ENCODE measurements around the gene TSC22D1.
"Not testable (repeated sequence)": the region's sequence is repeated elsewhere in the genome, so short reads cannot be mapped to it uniquely, and the experiment has no call there.

The TSC22D1 gene

GRCh38 chr13:44514278-44514677 is 61.9 kb downstream of the TSC22D1 start:
- no peaks in the 10 kb centered on the region for H3K36me3 ChIP-seq (ENCODE audit: control insufficient read depth, insufficient read depth, low read length)
- no peak overlapping the region for H2BK5ac ChIP-seq (ENCODE audit: low read length)
- no peak overlapping the region for H3K27ac ChIP-seq (ENCODE audit: low read depth, low read length)
- H2BK120ac ChIP-seq (ENCODE audit: low read depth, low read length), result no peak overlapping the region
- H2BK15ac ChIP-seq (replicated peaks; ENCODE audit: low read depth), result no peak overlapping the region
- no peak overlapping the region for H2AK5ac ChIP-seq (ENCODE audit: low read length)
- no peak overlapping the region for H3K4me2 ChIP-seq (ENCODE audit: low read length)
- H3K9ac ChIP-seq (ENCODE audit: low read length), result no peak overlapping the region
- no CpG with 5 or more reads among the region's 6 CpGs for WGBS (ENCODE audit: extremely low coverage, insufficient coverage, low lambda C conversion rate)
- H4K8ac ChIP-seq (ENCODE audit: low read depth, low read length), result no peak overlapping the region
- H3K4me3 ChIP-seq (ENCODE audit: low read length), result no peak overlapping the region
- no peak overlapping the region for H3K56ac ChIP-seq (ENCODE audit: low read length)
- H4K5ac ChIP-seq (ENCODE audit: low read length), result no peak overlapping the region
- no peaks in the 10 kb centered on the region for H3K79me2 ChIP-seq (ENCODE audit: control insufficient read depth, insufficient read depth, low read length)
- H3K23ac ChIP-seq (ENCODE audit: low read length), result no peak overlapping the region
- H3K4ac ChIP-seq (ENCODE audit: low read depth, low read length), result no peak overlapping the region
- no peaks in the 10 kb centered on the region for H3K27me3 ChIP-seq (ENCODE audit: insufficient read depth, low read length, poor library complexity)
- H3K18ac ChIP-seq (ENCODE audit: low read length), result no peak overlapping the region
- H3K4me1 ChIP-seq (ENCODE audit: control insufficient read depth, low read depth, low read length), result no peaks in the 10 kb centered on the region
- no peaks in the 10 kb centered on the region for H3K79me1 ChIP-seq (ENCODE audit: low read length)
- DNase-seq, result no peak

DNA sequence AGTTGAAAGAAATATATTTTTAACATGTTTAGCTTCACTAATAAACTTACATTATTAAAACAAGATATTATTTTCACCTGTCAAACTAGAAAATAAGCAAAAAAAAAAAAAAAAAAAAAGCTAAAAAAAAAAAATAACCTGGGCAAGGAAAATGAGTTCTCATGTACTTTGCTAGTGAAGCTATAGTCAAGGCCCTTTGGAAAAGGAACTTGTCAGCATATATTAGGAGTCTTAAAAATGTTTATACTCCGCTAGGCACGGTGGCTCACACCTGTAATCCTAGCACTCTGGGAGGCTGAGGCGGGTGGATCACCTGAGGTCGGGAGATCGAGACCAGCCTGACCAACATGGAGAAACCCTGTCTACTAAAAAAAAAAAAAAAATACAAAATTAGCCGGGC is 66.3 kb downstream of the TSC22D1 start:
- not testable (repeated sequence) for H4K5ac ChIP-seq (ENCODE audit: low read length); H3K9ac ChIP-seq (ENCODE audit: low read length); H3K18ac ChIP-seq (ENCODE audit: low read length); H3K79me2 ChIP-seq (ENCODE audit: control insufficient read depth, insufficient read depth, low read length); H3K4me3 ChIP-seq (ENCODE audit: low read length); H3K4ac ChIP-seq (ENCODE audit: low read depth, low read length); H3K27ac ChIP-seq (ENCODE audit: low read depth, low read length); H3K23ac ChIP-seq (ENCODE audit: low read length); H3K4me2 ChIP-seq (ENCODE audit: low read length); H2BK15ac ChIP-seq (replicated peaks; ENCODE audit: low read depth); H3K27me3 ChIP-seq (ENCODE audit: insufficient read depth, low read length, poor library complexity); H2AK5ac ChIP-seq (ENCODE audit: low read length); H3K36me3 ChIP-seq (ENCODE audit: control insufficient read depth, insufficient read depth, low read length); H3K56ac ChIP-seq (ENCODE audit: low read length); H2BK120ac ChIP-seq (ENCODE audit: low read depth, low read length); H2BK5ac ChIP-seq (ENCODE audit: low read length); DNase-seq; H4K8ac ChIP-seq (ENCODE audit: low read depth, low read length); H3K4me1 ChIP-seq (ENCODE audit: control insufficient read depth, low read depth, low read length); H3K79me1 ChIP-seq (ENCODE audit: low read length)
- WGBS (ENCODE audit: extremely low coverage, insufficient coverage, low lambda C conversion rate), result no CpG with 5 or more reads among the region's 6 CpGs

DNA sequence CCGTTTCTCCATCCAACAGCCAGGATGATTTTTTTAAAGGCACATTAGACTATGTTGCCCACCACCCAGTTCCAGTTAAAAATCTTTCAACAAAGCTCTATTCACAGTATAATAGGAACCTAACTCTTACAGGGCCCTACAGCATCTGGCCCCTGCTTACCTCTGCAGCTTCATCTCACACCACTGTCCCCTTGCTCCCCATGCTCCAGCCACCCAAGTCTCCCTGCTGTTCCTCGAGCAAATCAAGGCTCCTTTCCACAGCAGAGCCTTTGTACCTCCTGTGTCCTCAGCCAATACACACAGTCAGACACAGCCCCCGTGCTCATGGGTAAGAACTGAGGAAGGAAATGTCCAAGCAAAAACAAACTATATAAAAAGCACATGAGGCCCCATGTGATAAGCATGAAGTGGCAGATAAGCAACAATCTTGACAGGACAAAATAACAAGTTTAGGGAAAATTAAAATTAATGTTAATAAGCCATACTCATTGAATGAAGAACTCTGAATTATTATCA is 67.5 kb downstream of the TSC22D1 start:
- Histone ChIP-seq H3K56ac (ENCODE audit: low read length) (no peak overlapping the region), H3K4me3 (ENCODE audit: low read length) (no peak overlapping the region), H3K9ac (ENCODE audit: low read length) (no peak overlapping the region), H2BK120ac (ENCODE audit: low read depth, low read length) (no peak overlapping the region), H3K79me1 (ENCODE audit: low read length) (no peaks in the 10 kb centered on the region), H4K8ac (ENCODE audit: low read depth, low read length) (no peak overlapping the region), H2AK5ac (ENCODE audit: low read length) (no peak overlapping the region), H3K27ac (ENCODE audit: low read depth, low read length) (no peak overlapping the region), H3K4ac (ENCODE audit: low read depth, low read length) (no peak overlapping the region), H3K4me1 (ENCODE audit: control insufficient read depth, low read depth, low read length) (no peaks in the 10 kb centered on the region), H3K79me2 (ENCODE audit: control insufficient read depth, insufficient read depth, low read length) (no peaks in the 10 kb centered on the region), H2BK15ac (replicated peaks; ENCODE audit: low read depth) (no peak overlapping the region), H3K36me3 (ENCODE audit: control insufficient read depth, insufficient read depth, low read length) (no peaks in the 10 kb centered on the region), H3K27me3 (ENCODE audit: insufficient read depth, low read length, poor library complexity) (no peaks in the 10 kb centered on the region), H2BK5ac (ENCODE audit: low read length) (no peak overlapping the region), H3K4me2 (ENCODE audit: low read length) (no peak overlapping the region), H4K5ac (ENCODE audit: low read length) (no peak overlapping the region), H3K18ac (ENCODE audit: low read length) (no peak overlapping the region), H3K23ac (ENCODE audit: low read length) (no peak overlapping the region)
- WGBS (ENCODE audit: extremely low coverage, insufficient coverage, low lambda C conversion rate), result no CpG with 5 or more reads among the region's 3 CpGs
- DNase-seq, result no peak

DNA sequence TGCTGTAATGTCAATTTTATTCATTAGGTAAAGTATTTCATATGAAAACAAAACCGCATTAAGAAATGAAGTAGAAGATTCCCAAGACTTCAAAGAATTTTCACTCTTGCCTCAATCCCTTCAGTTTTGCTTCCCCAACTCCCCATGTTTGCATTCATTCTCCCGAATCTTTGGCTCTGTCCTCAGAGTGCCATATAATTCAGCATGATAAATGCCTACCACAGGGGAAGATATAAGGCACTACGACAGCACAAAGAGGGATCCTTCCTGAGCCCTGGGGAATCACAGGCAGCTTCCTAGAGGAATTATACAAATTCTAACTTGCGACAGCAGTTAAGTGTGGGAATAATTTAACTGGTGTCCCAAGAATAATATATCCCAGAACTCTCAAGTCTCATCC is 68.5 kb downstream of the TSC22D1 start:
- no peaks in the 10 kb centered on the region for H3K79me2 ChIP-seq (ENCODE audit: control insufficient read depth, insufficient read depth, low read length)
- H2AK5ac ChIP-seq (ENCODE audit: low read length), result no peak overlapping the region
- H3K18ac ChIP-seq (ENCODE audit: low read length), result no peak overlapping the region
- no peak overlapping the region for H3K23ac ChIP-seq (ENCODE audit: low read length)
- no peak overlapping the region for H3K27ac ChIP-seq (ENCODE audit: low read depth, low read length)
- no peak overlapping the region for H3K4me3 ChIP-seq (ENCODE audit: low read length)
- no peaks in the 10 kb centered on the region for H3K36me3 ChIP-seq (ENCODE audit: control insufficient read depth, insufficient read depth, low read length)
- H3K27me3 ChIP-seq (ENCODE audit: insufficient read depth, low read length, poor library complexity), result no peaks in the 10 kb centered on the region
- H2BK5ac ChIP-seq (ENCODE audit: low read length), result no peak overlapping the region
- no peak overlapping the region for H2BK15ac ChIP-seq (replicated peaks; ENCODE audit: low read depth)
- H3K4ac ChIP-seq (ENCODE audit: low read depth, low read length), result no peak overlapping the region
- no peak overlapping the region for H3K4me2 ChIP-seq (ENCODE audit: low read length)
- H3K4me1 ChIP-seq (ENCODE audit: control insufficient read depth, low read depth, low read length), result no peaks in the 10 kb centered on the region
- no peak overlapping the region for H3K9ac ChIP-seq (ENCODE audit: low read length)
- H4K5ac ChIP-seq (ENCODE audit: low read length), result no peak overlapping the region
- no peak overlapping the region for H2BK120ac ChIP-seq (ENCODE audit: low read depth, low read length)
- no peak for DNase-seq
- no peaks in the 10 kb centered on the region for H3K79me1 ChIP-seq (ENCODE audit: low read length)
- H4K8ac ChIP-seq (ENCODE audit: low read depth, low read length), result no peak overlapping the region
- no CpG with 5 or more reads among the region's 4 CpGs for WGBS (ENCODE audit: extremely low coverage, insufficient coverage, low lambda C conversion rate)
- no peak overlapping the region for H3K56ac ChIP-seq (ENCODE audit: low read length)

DNA sequence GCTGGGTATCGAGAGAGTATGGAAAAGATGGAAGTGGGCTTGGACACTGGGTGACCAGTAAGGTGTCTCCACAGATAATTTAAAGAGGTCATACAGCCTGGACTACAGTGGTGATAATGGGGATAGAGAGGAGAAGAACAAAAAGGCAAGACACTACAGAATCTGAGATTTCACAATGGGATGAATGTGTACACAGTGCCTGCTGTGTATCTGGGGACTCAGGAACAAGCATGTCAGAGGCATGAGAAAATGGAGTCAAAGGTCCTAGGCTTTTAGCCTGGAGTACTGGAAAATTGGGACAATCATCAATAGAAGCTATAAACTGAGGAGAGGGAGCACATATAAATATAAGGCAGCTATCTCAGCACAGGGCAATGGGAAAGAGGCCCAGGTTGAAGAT is 69.4 kb downstream of the TSC22D1 start:
- Histone ChIP-seq H3K56ac (ENCODE audit: low read length) (no peak overlapping the region), H3K4me3 (ENCODE audit: low read length) (no peak overlapping the region), H2BK5ac (ENCODE audit: low read length) (no peak overlapping the region), H3K18ac (ENCODE audit: low read length) (no peak overlapping the region), H3K79me1 (ENCODE audit: low read length) (no peaks in the 10 kb centered on the region), H3K4me1 (ENCODE audit: control insufficient read depth, low read depth, low read length) (no peaks in the 10 kb centered on the region), H3K23ac (ENCODE audit: low read length) (no peak overlapping the region), H2BK15ac (replicated peaks; ENCODE audit: low read depth) (no peak overlapping the region), H3K4me2 (ENCODE audit: low read length) (no peak overlapping the region), H4K5ac (ENCODE audit: low read length) (no peak overlapping the region), H3K36me3 (ENCODE audit: control insufficient read depth, insufficient read depth, low read length) (no peaks in the 10 kb centered on the region), H3K9ac (ENCODE audit: low read length) (no peak overlapping the region), H2AK5ac (ENCODE audit: low read length) (no peak overlapping the region), H3K79me2 (ENCODE audit: control insufficient read depth, insufficient read depth, low read length) (no peaks in the 10 kb centered on the region), H2BK120ac (ENCODE audit: low read depth, low read length) (no peak overlapping the region), H3K4ac (ENCODE audit: low read depth, low read length) (no peak overlapping the region), H3K27ac (ENCODE audit: low read depth, low read length) (no peak overlapping the region), H4K8ac (ENCODE audit: low read depth, low read length) (no peak overlapping the region), H3K27me3 (ENCODE audit: insufficient read depth, low read length, poor library complexity) (no peaks in the 10 kb centered on the region)
- no peak for DNase-seq
- WGBS (ENCODE audit: extremely low coverage, insufficient coverage, low lambda C conversion rate), result no CpG with 5 or more reads among the region's 1 CpG

GRCh38 chr13:44506251-44506650 is 69.9 kb downstream of the TSC22D1 start:
- H3K23ac ChIP-seq (ENCODE audit: low read length), result no peak overlapping the region
- H2BK120ac ChIP-seq (ENCODE audit: low read depth, low read length), result no peak overlapping the region
- no peak overlapping the region for H4K8ac ChIP-seq (ENCODE audit: low read depth, low read length)
- no peak overlapping the region for H3K4ac ChIP-seq (ENCODE audit: low read depth, low read length)
- no peak overlapping the region for H3K4me3 ChIP-seq (ENCODE audit: low read length)
- H3K79me1 ChIP-seq (ENCODE audit: low read length), result no peaks in the 10 kb centered on the region
- no peak overlapping the region for H3K9ac ChIP-seq (ENCODE audit: low read length)
- no peak overlapping the region for H3K27ac ChIP-seq (ENCODE audit: low read depth, low read length)
- no peak overlapping the region for H4K5ac ChIP-seq (ENCODE audit: low read length)
- H3K4me1 ChIP-seq (ENCODE audit: control insufficient read depth, low read depth, low read length), result no peaks in the 10 kb centered on the region
- no peak overlapping the region for H2BK15ac ChIP-seq (replicated peaks; ENCODE audit: low read depth)
- H2BK5ac ChIP-seq (ENCODE audit: low read length), result no peak overlapping the region
- no peak overlapping the region for H3K4me2 ChIP-seq (ENCODE audit: low read length)
- H2AK5ac ChIP-seq (ENCODE audit: low read length), result no peak overlapping the region
- no peaks in the 10 kb centered on the region for H3K27me3 ChIP-seq (ENCODE audit: insufficient read depth, low read length, poor library complexity)
- WGBS (ENCODE audit: extremely low coverage, insufficient coverage, low lambda C conversion rate), result no CpG with 5 or more reads among the region's 3 CpGs
- no peak for DNase-seq
- H3K18ac ChIP-seq (ENCODE audit: low read length), result no peak overlapping the region
- H3K56ac ChIP-seq (ENCODE audit: low read length), result no peak overlapping the region
- H3K79me2 ChIP-seq (ENCODE audit: control insufficient read depth, insufficient read depth, low read length), result no peaks in the 10 kb centered on the region
- no peaks in the 10 kb centered on the region for H3K36me3 ChIP-seq (ENCODE audit: control insufficient read depth, insufficient read depth, low read length)

All from mesendoderm (in vitro differentiated cells).